Activated CD4-positive, CD25-positive, alpha-beta regulatory T cell treated with anti-CD3 and anti-CD28 coated beads, Interleukin-2, amount 50 U/mL, for 16 hours (primary cell): ENCODE measurements around the gene UBE2Q2.

Experiments used
- DNase-seq: peaks from one replicate; pipeline ENCODE4 v3.0.0-alpha.2; 2020; ENCODE audit warnings: low read depth, low spot score

The UBE2Q2 gene

GRCh38 chr15:75923756-75924155, 80.5 kb downstream of the UBE2Q2 start:
- no peak for DNase-seq

DNA sequence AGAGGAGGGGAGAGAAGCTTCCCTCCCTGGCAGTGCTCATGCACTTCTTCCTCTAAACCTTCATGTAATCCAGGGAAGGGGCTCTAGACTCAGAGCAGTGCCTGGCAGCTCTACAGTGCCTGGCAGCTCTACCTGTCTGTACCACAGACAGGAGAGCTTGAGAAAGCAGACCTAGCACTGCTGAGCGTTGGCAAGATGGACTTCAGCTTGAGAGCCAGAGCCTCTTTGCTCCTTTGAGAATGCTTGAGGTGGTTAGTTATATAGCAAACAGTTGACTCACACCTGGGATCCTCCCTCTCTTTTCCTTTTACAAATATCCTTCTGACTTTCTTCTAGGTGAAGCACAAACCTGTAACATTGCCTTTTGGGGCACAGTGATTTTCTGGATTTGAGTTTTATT, 81.3 kb downstream of the UBE2Q2 start:
- no peak for DNase-seq

- DNase-seq: no peak
Measured at GRCh38 chr15:75925440-75925839, 82.2 kb downstream of the UBE2Q2 start.

DNA sequence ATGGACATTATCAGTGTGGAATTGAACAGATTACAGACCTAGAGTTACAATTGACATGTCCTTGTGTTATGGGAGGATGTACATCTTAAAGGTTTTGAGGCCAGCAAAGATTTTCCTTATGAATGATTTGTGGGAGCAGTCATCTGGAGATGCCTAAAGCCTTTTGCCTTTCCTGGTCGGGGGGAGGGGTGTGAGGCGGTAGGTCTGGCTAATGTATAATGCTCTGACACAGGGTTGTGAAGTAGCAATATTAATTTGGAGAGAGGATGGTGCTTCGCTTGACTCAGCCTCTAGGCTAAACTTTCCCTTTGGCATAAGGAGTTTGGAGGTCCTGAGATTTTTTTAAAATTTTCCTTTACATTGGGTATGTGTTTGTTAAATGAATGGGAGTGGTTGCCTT, 83.7 kb downstream of the UBE2Q2 start:
- DNase-seq: no peak

GRCh38 chr15:75927601-75928000, 84.4 kb downstream of the UBE2Q2 start:
- DNase-seq: no peak

- no peak for DNase-seq
Measured at GRCh38 chr15:75928680-75929608, 85.7 kb downstream of the UBE2Q2 start.

- DNase-seq: no peak
Measured at GRCh38 chr15:75929799-75930565, 86.7 kb downstream of the UBE2Q2 start.

DNA sequence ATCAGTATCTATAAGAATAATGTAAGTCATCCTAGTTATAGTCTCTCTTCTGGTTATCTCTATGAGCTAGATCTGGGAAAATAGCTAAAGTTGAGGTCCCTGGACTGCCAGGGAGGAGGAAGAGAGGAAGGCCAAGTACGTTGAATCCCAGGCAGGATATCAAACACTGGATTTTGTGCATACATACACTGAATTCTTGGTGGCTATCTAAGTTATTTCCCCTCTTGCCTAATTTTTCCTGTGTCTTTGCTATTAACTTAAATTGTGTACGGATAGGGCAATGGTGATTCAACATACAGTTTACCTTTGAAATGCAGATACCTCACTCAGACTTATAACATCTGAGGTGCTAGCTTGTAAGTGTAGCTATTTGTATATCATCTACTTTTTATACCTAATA, 87.6 kb downstream of the UBE2Q2 start:
- no peak for DNase-seq

GRCh38 chr15:75942464-75942863, 99.2 kb downstream of the UBE2Q2 start:
- no peak for DNase-seq

DNA sequence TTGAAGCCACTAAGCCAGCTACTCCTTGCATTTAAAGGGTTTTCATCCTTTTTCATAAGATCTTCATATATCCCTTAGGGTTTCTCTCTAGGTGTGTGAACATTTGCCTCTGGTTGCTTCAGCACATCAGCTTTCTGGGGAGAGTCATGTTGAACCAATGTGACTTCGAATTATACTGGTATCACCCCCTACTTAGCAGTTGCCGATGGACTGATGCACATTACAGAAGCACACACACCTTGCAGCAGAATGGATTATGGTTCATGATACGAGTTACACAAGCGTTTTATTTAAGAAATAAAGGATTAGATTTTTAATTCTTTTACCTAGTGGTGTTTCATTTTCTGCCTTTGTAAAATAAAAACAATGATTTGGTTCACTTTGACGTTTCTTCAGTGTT, 100.0 kb downstream of the UBE2Q2 start:
- DNase-seq: no peak

- DNase-seq: no peak
Measured at GRCh38 chr15:75943713-75944215, 100.5 kb downstream of the UBE2Q2 start.

DNA sequence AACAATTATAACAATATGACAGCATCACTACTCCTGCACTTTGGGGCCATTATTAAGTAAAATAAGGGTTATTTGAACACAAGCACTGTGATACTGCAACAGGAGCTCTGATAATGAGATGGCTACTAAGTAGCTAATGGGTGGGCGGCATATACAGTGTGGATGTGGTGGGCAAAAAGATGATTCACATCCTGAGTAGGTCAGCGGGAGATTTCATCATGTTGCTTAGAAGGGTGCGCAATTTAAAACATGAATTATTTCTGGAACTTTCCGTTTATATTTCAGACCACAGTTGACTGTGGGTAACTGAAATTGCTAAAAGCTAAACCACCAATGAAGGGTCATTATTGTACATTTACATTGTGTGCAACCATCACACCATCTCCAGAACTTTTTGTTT, 102.7 kb downstream of the UBE2Q2 start:
- DNase-seq: no peak

- no peak for DNase-seq
Measured at GRCh38 chr15:75947092-75947491, 103.8 kb downstream of the UBE2Q2 start.

DNA sequence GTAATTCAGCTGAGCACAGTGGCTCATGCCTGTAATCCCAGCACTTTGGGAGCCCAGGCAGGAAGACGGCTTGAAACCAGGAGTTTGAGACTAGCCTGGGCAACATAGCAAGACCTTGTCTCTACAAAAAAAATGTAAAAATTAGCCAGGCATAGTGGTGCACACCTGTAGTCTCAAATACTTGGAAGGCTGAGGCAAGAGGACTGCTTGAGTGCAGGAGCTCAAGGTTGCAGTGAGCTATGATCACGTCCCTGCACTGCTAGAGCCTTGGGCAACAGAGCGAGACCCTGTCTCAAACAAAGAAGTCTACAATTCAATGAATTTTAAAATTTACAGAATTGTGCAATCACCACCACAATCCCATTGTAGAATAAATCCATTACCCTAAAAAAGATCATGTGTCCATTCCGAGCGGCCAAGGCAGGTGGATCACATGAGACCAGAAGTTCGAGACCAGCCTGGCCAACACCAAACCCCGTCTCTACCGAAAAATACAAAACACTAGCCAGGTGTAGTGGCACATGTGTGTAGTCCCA, 105.6 kb downstream of the UBE2Q2 start:
- DNase-seq: no peak
